GM10266 (cell line): Measurements from ENCODE around the gene USF1.
A peak's percentile ranks its signal among the peaks of the same experiment; 100 is the strongest.

Experiments
- DNase-seq: peaks from one replicate; pipeline ENCODE4 v3.0.0; 2012; ENCODE audit errors: extremely low spot score
- CTCF ChIP-seq: IDR thresholded peaks from 2 replicates; pipeline ENCODE4 v1.5.1; 2012; ENCODE audit warnings: mild to moderate bottlenecking, low read depth; ENCODE audit not compliant: control insufficient read depth, insufficient read depth; ENCODE audit errors: missing control alignments

The USF1 gene

GRCh38 chr1:161047436-161048420 is 2.0 kb upstream of the USF1 start:
- TF ChIP-seq CTCF: no peak
- no peak for DNase-seq

GRCh38 chr1:161046605-161047228 is 940 bp upstream of the USF1 start:
- no peak for TF ChIP-seq CTCF
- DNase-seq: peak; percentile 83

GRCh38 chr1:161044908-161045735 is 655 bp downstream of the USF1 start:
- DNase-seq: peak; percentile 79
- no peak for TF ChIP-seq CTCF

GRCh38 chr1:161044535-161044907 is 1.3 kb downstream of the USF1 start:
- no peak for DNase-seq
- no peak for TF ChIP-seq CTCF

- no peak for TF ChIP-seq CTCF
- DNase-seq: no peak
These were observed 6.2 kb downstream of the USF1 start for GRCh38 chr1:161039546-161039945.

GRCh38 chr1:161039154-161039545 is 6.6 kb downstream of the USF1 start:
- no peak for DNase-seq

More at GRCh38 chr1:161039154-161039545, 6.6 kb downstream of the USF1 start:
- TF ChIP-seq CTCF: no peak
